GM23248 (cell line): ENCODE data around the gene LRP1. TPM values are rescaled to one million over a fixed set of nuclear protein-coding genes. Genes with fewer than 3 reads are reported as not detected.

Experiments
- DNase-seq: peaks from one replicate; pipeline ENCODE4 v3.0.0-alpha.2; 2015
- H2AFZ ChIP-seq: fragments of 200-600 bp; sonication (generic); 2 replicates; pipeline ENCODE4 v1.6.1; 2016; ENCODE audit warnings: antibody characterized with exemption
- H3F3A ChIP-seq: fragments of 200-600 bp; sonication (generic); 2 replicates; pipeline ENCODE4 v1.6.1; 2016; ENCODE audit warnings: mild to moderate bottlenecking, antibody characterized with exemption, mixed run types; ENCODE audit not compliant: insufficient read depth
- H3K27ac ChIP-seq: fragments of 200-600 bp; sonication (generic); 2 replicates; pipeline ENCODE4 v1.5.1; 2016; ENCODE audit warnings: mild to moderate bottlenecking
- H3K27me3 ChIP-seq: fragments of 200-600 bp; sonication (generic); replicated peaks from 2 replicates; pipeline ENCODE4 v1.6.1; 2016; ENCODE audit warnings: mild to moderate bottlenecking; ENCODE audit not compliant: insufficient read depth
- H3K36me3 ChIP-seq: fragments of 200-600 bp; sonication (generic); 2 replicates; pipeline ENCODE4 v1.6.1; 2016; ENCODE audit warnings: low read depth, mild to moderate bottlenecking
- H3K4me1 ChIP-seq: fragments of 200-600 bp; sonication (generic); 2 replicates; pipeline ENCODE4 v1.6.1; 2016; ENCODE audit warnings: mild to moderate bottlenecking; ENCODE audit not compliant: insufficient read depth
- H3K4me2 ChIP-seq: fragments of 200-600 bp; sonication (generic); one replicate; pipeline ENCODE4 v1.6.1; 2016; ENCODE audit warnings: mild to moderate bottlenecking; ENCODE audit not compliant: unreplicated experiment
- H3K4me3 ChIP-seq: fragments of 200-600 bp; sonication (generic); 2 replicates; pipeline ENCODE4 v1.5.1; 2016; ENCODE audit warnings: mild to moderate bottlenecking
- H3K79me2 ChIP-seq: fragments of 200-600 bp; sonication (generic); 2 replicates; pipeline ENCODE4 v1.6.1; 2016; ENCODE audit warnings: mild to moderate bottlenecking; ENCODE audit not compliant: insufficient read depth
- H3K9ac ChIP-seq: fragments of 200-600 bp; sonication (generic); 2 replicates; pipeline ENCODE4 v1.6.1; 2016; ENCODE audit warnings: mild to moderate bottlenecking
- H3K9me2 ChIP-seq: fragments of 200-600 bp; sonication (generic); 2 replicates; pipeline ENCODE4 v1.6.1; 2016; ENCODE audit warnings: mixed run types, mild to moderate bottlenecking, moderate library complexity; ENCODE audit not compliant: insufficient read depth
- H3K9me3 ChIP-seq: fragments of 200-600 bp; sonication (generic); one replicate; pipeline ENCODE4 v1.6.1; 2017; ENCODE audit warnings: low read depth
- H4K20me1 ChIP-seq: fragments of 200-600 bp; sonication (generic); 2 replicates; pipeline ENCODE4 v1.6.0; 2016; ENCODE audit not compliant: insufficient read depth
- EZH2 ChIP-seq: fragments of 200-600 bp; sonication (generic); IDR thresholded peaks from 2 replicates; pipeline ENCODE4 v1.6.1; 2018; ENCODE audit warnings: antibody characterized with exemption, mild to moderate bottlenecking; ENCODE audit not compliant: insufficient read depth, poor library complexity, severe bottlenecking
- EZH2phosphoT487 ChIP-seq: fragments of 200-600 bp; sonication (generic); IDR thresholded peaks from 2 replicates; pipeline ENCODE4 v1.6.1; 2018; ENCODE audit warnings: antibody characterized with exemption, moderate library complexity, mild to moderate bottlenecking, low read depth; ENCODE audit not compliant: insufficient read depth
- WGBS, 2 experiments: methylation state at CpG; one replicate each; pipeline ENCODE4 v1.1.6; 2015 to 2017; ENCODE audit warnings: low lambda C conversion rate in 2 of 2, low coverage in 1 of 2; ENCODE audit errors: missing lambda C conversion rate in 2 of 2; 5-methylcytosine and 5-hydroxymethylcytosine counted together
- in situ Hi-C: fragments of 300-500 bp; cut with MboI; formaldehyde crosslinking; loops from 2 replicates; pipeline ENCODE4 v1.15.0; 2020
- polyA plus RNA-seq: library from polyadenylated mRNA; unstranded; fragments of >200 nt; fragmentation: Nextera tagmentation; extraction: Ambion mirVana; gene quantifications from 2 replicates; pipeline ENCODE4 v1.2.1, GENCODE V29; 2016
- total RNA-seq: library from RNA; depleted of rRNA; stranded (reverse); fragments of >200 nt; shearing (Covaris generic); gene quantifications from 2 replicates; pipeline ENCODE4 v1.2.3, GENCODE V29; 2014

Gene LRP1
- total and polyA plus RNA-seq, 2 experiments from 2014 or later, result 166 to 257 TPM

GRCh38 chr12:57185906-57186508 lies 57.7 kb downstream of the LRP1 start:
- H4K20me1 ChIP-seq, result no peaks in the 10 kb centered on the region
- peaks cover 50% of the 10 kb centered on the region for H3K79me2 ChIP-seq
- in situ Hi-C loops, result no loop called here
- H3K9me3 ChIP-seq, result no peaks in the 10 kb centered on the region
- H3K4me2 ChIP-seq, result no peak overlapping the region
- no peaks in the 10 kb centered on the region for H3K4me1 ChIP-seq
- peaks cover 45% of the 10 kb centered on the region for H3F3A ChIP-seq
- WGBS, 2 experiments, result 85 to 89% methylated on average over 12 of the region's 12 CpGs
- peaks cover 61% of the 10 kb centered on the region for H3K36me3 ChIP-seq
- H3K9me2 ChIP-seq, result no peaks in the 10 kb centered on the region
- no peak overlapping the region for H3K9ac ChIP-seq
- H3K4me3 ChIP-seq, result no peak overlapping the region
- no peak for TF ChIP-seq EZH2phosphoT487
- TF ChIP-seq EZH2, result no peak
- H3K27me3 ChIP-seq, result no peaks in the 10 kb centered on the region
- H3K27ac ChIP-seq, result no peak overlapping the region
- no peak for DNase-seq
- no peak overlapping the region for H2AFZ ChIP-seq

GRCh38 chr12:57187222-57188089 lies 59.2 kb downstream of the LRP1 start:
- Histone ChIP-seq H3K27ac (no peak overlapping the region), H3K9me3 (no peaks in the 10 kb centered on the region), H3K4me3 (no peak overlapping the region), H3K9ac (no peak overlapping the region), H3K9me2 (no peaks in the 10 kb centered on the region), H4K20me1 (no peaks in the 10 kb centered on the region), H2AFZ (no peak overlapping the region), H3F3A (peaks cover 31% of the 10 kb centered on the region), H3K79me2 (peaks cover 38% of the 10 kb centered on the region), H3K36me3 (peaks cover 61% of the 10 kb centered on the region), H3K4me2 (no peak overlapping the region), H3K27me3 (no peaks in the 10 kb centered on the region), H3K4me1 (no peaks in the 10 kb centered on the region)
- 75 to 80% methylated on average over 17 to 21 of the region's 21 CpGs for WGBS, 2 experiments
- in situ Hi-C loops, result no loop called here
- no peak for TF ChIP-seq EZH2phosphoT487
- TF ChIP-seq EZH2, result no peak
- no peak for DNase-seq

DNA sequence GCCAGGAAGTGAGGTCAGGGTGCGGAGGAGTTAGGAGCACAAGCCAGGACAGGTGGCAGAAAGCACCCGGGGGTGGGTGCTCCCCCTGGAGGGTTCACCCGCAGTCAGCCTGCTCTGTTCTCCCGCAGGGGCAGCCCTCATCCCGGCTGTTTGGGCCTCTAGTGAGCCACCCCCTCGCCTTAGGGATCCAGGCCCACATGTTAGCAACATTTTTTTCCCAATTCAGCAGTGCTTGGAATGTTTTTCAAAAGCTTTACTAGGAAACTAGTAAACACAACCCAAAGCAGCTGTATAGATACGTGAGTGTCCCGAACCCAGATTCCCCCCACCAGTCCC lies 59.8 kb downstream of the LRP1 start:
- peaks cover 32% of the 10 kb centered on the region for H3K79me2 ChIP-seq
- no peak overlapping the region for H3K9ac ChIP-seq
- no peak overlapping the region for H2AFZ ChIP-seq
- H3K4me3 ChIP-seq, result no peak overlapping the region
- no peak for DNase-seq
- H3K4me2 ChIP-seq, result no peak overlapping the region
- H3K36me3 ChIP-seq, result peaks cover 63% of the 10 kb centered on the region
- no peaks in the 10 kb centered on the region for H3K9me3 ChIP-seq
- no peaks in the 10 kb centered on the region for H4K20me1 ChIP-seq
- peaks cover 25% of the 10 kb centered on the region for H3F3A ChIP-seq
- no peaks in the 10 kb centered on the region for H3K9me2 ChIP-seq
- 77 to 79% methylated on average over 8 of the region's 8 CpGs for WGBS, 2 experiments
- no peak overlapping the region for H3K27ac ChIP-seq
- H3K27me3 ChIP-seq, result no peaks in the 10 kb centered on the region
- TF ChIP-seq EZH2 (no peak), EZH2phosphoT487 (no peak)
- H3K4me1 ChIP-seq, result no peaks in the 10 kb centered on the region
- in situ Hi-C loops, result no loop called here

GRCh38 chr12:57190037-57190436 lies 61.8 kb downstream of the LRP1 start:
- Histone ChIP-seq H4K20me1 (no peaks in the 10 kb centered on the region), H3F3A (peaks cover 25% of the 10 kb centered on the region), H3K27me3 (no peaks in the 10 kb centered on the region), H3K4me3 (no peak overlapping the region), H3K79me2 (peaks cover 25% of the 10 kb centered on the region), H3K9me3 (no peaks in the 10 kb centered on the region), H2AFZ (no peak overlapping the region), H3K36me3 (peaks cover 66% of the 10 kb centered on the region), H3K27ac (no peak overlapping the region), H3K9ac (no peak overlapping the region), H3K4me2 (no peak overlapping the region), H3K4me1 (no peaks in the 10 kb centered on the region), H3K9me2 (no peaks in the 10 kb centered on the region)
- no peak for TF ChIP-seq EZH2phosphoT487
- no peak for TF ChIP-seq EZH2
- WGBS, 2 experiments, result 90 to 91% methylated on average over 6 of the region's 6 CpGs
- in situ Hi-C loops, result no loop called here
- peak; percentile 55 for DNase-seq
